Hematopoietic multipotent progenitor cell treated with erythropoietin and hydrocortisone succinate and interleukin-3 and kit ligand, for 17 days (in vitro differentiated cells): ENCODE data around the gene PRKAG2.
"Not testable (repeated sequence)": the region's sequence is repeated elsewhere in the genome, so short reads cannot be mapped to it uniquely, and the experiment has no call there.

Experiments used
- DNase-seq: peaks from one replicate; pipeline ENCODE4 v3.0.0-alpha.2; 2015; ENCODE audit warnings: low spot score

Gene PRKAG2

DNA sequence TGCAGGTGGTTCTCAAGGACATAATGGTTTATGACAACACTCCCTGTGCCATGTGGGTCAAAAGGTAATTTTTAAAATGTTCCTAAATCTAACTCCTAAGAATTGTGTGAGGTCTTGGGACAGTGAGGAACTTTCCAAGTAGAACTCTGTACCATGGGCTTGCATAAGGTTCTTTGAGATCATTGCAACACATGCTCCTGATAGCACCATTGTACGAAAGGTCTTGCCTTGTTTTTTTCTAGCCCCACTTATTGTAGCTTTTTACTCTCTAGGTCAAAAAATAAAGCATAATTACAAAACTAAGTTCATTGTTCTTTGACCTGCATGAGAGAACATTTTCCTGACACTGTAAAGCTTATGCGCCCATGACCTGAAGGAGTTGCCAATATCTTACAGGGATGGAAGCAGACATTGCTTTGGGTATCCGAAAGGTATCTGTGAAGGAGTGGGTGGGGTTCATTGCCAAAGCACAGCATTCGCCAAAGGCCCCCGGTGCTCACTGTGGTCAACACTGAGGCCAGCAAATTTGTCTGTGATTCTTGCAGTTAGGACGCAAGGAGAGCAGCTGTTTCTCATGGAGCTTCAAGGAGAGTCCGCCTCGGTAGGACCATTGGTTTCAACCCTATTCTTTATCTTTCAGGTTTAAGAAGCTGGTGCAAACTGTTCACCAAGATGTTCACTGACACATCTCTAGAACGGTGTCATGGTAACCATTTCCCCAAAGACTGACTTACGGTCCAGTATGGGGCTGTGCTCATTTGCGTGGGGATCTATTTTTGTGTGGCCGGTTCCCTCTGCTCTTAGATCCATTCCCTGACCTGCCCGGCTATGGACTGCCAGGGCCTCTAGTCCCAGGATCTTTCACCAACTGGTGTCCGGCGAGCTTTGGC lies 7.6 kb upstream of the PRKAG2 start:
- no peak for DNase-seq

DNA sequence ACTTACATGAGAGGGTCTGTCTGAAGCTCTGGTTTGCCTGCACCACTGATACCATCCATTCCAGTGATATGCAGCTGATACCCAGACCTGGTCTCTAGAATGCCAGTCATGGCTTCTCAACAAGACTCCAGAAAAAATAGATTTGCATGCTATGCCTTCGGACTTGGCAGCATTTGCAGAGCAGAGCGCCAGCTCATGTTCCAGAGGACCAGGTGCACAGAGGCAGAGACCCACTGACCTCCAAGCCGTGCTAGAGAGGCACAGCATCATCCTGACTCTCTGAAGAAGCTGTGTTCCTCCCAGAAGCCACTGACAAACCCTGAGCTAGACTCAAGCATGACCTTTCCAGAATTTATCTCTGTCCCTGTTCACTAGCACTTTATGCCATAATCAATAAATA lies 6.9 kb upstream of the PRKAG2 start:
- DNase-seq, result no peak

DNA sequence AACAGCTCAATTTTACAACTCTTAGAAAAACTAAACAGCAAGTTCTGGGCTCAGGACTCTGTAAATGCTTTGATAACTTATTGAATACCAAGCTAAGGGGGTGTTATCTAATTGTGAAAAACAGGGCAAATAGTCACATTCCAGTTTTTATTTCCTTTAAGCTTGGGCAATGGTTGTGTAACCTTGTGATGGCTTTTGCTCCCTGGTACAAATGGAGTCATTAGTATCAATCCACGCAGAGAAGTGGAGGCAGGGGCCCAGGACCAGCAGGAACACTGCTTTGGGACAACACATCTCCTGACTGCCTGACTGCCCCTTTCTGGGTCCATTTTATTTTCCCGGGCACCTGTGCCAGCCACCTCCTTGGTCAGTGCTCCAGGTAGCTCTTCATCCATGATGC lies 5.8 kb upstream of the PRKAG2 start:
- no peak for DNase-seq

DNA sequence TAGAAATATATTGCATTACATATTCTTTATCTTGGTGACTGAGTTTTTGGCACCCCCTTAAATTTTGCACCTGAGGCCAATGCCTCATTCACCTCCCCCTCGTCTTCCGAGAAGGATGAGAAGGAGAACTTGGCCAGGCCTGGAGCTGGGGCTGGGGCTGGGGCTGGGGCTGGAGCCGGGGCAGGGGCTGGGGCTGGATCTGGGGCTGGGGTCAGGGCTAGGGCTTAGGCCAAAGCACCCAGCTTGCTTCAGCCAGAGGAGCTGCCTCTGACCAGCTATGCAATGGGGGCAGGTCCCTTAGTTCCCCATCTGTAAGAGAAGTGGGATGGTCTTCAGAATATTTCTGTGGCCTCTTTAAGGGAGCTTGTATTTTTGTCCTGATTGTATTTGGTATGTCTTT lies 3.8 kb upstream of the PRKAG2 start:
- DNase-seq, result no peak

DNA sequence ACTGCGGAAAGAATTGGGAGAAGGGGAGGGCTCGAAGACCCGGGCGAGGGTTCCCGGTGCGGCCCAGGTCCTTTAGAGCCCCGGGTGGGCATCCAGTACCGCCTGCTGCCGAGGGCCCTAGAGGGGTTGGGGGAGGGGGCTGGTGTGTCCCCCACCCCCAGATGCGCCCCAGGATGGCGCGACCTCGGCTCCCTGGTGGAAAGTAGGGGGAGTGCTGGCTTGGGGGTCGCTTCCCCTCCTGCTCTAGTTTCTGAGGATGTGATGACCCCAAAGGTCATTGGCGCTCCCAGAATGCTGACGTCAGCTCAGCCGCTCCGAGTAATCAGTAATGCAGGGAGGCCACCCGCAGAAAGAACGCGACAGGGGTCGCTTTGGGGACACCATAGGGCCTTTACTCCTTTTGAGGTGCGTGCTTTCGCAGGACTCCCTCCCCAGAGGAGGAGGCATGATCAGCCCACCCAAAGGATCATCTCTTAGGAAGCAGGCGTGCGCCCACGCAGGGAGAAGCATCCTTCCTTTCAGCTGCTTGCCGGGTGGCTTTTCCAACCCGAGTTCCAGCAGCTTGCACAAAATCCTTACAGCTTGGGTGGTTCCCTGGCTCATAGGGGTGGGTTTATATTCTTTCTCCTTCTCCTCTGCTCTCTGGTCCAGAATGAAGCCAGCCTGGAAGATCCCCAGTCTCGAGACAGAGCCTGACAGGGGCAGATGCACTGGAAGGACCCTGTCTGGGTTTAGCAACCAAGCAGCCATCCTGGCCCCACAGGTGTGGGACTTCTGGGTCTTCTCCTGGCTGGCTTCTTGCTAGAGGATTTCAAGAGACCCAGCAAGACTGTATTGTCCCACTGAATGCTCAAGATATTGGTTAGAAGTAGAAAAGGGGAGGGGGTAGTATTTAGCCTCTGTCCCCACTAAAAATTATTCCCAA lies 1.3 kb upstream of the PRKAG2 start:
- no peak for DNase-seq

DNA sequence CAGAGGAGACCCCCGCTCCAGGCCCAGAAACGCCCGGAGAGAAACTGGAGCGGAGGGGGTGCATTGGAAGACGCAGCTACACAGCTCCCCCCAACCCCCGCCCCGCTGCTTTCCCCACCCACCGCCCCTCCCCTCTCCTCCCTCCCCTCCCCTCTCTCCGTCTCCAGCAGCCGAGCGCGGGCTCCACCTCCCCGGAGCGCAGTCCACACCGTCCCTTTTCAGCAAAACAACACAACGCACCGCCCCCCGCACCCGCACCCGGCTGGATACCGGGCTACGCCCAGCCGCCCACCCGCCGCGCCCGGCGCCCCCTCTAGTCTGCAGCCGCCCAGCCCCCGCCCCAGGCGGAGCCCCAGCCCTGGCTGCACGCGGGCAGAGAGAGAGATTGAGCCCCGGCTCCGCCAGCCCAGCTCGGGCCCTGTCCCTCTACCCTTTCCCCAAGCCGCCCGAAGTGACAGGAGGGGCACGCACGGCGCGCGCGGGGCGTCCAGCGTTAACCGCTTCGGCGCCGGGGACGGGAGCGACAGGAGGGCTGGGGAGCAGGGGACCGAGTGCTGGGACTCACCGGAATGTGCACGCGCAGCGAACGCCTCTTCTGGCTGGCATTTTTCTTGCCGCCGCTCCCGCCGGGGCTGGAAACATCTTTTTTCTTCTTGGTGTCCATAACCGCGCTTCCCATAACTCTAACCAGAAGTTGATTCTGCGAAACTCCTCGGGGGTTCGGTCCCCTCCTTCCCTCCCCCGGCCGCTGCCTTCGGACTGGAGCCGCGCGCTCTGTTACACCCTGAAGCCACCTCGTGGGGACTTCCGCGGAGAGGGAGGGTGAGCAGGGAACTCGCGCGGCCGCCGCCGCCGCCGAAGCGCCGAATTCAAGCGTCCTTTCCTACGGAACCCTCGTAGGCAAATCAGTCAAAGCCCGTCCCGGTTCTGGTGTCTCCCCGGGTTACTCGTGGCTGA lies 695 bp downstream of the PRKAG2 start:
- DNase-seq, result no peak

DNA sequence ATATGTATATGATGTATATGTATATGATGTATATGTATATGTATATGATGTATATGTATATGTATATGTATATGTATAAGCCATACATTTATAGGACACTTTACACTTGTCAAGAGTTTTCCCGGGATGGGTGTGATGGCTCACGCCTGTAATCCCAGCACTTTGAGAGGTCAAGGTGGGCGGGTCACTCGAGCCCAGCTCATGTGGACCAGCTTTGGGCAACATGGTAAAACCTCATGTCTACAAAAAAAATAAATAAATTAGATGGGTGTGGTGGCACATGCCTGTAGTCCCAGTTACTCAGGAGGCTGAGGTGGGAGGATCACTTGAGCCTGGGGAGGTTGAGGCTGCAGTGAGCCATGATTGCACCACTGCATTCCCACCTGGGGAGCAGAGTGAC lies 2.4 kb downstream of the PRKAG2 start:
- DNase-seq, result not testable (repeated sequence)

DNA sequence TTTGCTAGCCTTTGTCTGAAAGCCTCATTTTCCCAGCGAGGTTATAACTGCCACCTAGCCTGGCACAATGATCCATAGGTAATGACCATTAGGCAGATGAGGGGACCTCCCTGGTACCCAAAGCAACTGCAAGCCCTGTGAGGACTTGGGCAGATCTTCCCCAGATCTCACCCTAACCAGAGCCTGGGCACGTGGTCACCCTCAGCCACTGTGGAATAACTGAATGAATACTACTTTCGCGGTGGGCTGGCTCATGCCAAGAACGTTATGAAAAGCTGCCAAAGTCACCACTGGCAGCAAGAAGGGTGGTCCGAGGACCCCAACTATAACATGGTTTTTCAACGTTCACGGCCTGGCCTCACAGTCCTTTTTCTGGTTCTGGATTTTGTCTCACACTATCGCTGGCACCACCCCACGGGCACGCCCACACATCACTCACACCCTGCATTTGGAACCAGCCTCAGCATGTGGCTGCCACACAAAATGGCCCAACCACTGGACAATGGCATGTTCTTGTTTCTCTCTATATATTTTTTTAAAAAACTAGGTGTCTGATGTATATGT lies 3.4 kb downstream of the PRKAG2 start:
- no peak for DNase-seq

DNA sequence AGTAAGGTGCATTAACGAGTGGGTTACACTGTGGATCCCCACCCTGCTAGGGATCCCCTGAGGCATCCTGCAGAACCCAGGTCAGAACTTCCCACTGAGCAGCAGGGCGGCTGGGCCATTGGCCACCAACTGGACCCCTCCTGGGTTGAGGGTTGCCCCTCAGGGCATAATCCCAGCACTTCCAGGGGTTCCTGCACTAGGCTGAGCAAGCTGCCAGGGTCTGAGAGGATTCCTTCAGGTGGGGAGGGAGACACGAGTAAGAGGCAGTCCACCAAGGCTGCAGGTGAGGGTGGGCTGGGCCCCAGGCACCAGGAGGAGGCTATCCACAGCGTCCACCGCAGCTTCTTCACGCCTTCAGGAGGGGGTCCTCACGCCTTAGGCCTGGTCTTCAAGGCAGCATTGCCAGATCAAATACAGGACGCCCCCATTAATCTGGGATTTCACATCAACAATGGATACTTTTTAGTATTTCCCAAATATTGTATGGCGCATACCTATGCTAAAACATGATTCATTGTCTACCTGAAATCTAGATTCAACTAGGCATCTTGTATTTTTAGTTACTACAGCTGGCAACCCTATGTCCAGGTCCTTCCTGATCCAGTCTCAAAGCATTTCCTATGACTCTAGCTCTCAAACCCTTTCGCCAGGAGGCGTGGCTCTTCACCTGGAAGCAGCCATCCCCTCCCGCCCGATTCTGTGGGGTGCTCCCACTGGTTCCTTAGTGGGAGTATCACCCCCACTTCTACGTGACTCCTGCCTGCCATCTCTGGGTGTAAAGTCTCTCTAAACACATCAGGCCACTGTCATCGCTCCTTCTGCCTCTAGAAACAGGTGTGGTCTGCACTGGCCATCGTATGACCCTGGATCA lies 4.1 kb downstream of the PRKAG2 start:
- no peak for DNase-seq

DNA sequence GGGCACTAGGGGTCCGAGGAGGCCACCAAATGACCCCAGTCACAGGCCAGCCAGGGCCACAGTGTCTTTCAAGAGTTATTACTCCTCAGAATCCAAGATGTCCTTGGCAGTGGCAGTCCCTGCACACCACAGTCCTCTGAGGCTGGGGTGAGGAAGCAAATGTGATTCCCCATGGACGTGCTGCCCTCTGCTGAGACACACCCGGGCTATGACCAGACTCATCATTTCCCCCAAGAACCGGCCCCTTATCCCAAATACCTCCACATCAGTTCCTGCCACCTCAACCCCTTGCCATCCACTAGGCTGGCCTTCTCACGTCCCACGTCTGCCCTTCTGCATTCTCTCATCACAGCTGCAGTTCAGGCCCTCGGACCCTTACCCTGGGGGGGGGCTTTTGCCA lies 5.0 kb downstream of the PRKAG2 start:
- DNase-seq, result no peak

DNA sequence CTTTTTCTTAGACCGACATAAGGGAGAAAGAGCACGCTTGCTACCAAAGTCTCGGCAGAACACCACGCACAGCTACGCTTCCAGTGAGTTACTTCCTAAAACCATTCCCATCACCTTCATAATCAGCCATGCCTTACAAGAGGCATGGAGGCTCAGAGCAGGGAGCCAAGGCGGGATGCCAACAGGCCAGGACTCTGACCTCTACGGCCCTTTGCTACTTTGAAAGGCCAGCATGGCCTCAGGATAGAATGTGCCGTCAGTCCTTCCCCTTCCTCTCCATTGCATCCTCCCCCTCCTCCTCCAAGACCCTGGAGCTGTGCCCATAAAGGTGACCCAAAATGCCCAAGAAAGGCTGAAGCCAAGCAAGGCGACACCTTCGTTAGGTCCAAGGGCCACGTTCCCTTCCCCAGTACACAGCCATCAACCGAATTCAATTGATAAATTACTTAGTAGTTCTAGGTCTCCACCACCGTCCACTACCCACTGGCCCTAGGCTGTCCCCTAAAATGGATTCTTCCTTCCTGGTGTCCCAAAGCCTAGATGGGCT lies 5.7 kb downstream of the PRKAG2 start:
- no peak for DNase-seq

DNA sequence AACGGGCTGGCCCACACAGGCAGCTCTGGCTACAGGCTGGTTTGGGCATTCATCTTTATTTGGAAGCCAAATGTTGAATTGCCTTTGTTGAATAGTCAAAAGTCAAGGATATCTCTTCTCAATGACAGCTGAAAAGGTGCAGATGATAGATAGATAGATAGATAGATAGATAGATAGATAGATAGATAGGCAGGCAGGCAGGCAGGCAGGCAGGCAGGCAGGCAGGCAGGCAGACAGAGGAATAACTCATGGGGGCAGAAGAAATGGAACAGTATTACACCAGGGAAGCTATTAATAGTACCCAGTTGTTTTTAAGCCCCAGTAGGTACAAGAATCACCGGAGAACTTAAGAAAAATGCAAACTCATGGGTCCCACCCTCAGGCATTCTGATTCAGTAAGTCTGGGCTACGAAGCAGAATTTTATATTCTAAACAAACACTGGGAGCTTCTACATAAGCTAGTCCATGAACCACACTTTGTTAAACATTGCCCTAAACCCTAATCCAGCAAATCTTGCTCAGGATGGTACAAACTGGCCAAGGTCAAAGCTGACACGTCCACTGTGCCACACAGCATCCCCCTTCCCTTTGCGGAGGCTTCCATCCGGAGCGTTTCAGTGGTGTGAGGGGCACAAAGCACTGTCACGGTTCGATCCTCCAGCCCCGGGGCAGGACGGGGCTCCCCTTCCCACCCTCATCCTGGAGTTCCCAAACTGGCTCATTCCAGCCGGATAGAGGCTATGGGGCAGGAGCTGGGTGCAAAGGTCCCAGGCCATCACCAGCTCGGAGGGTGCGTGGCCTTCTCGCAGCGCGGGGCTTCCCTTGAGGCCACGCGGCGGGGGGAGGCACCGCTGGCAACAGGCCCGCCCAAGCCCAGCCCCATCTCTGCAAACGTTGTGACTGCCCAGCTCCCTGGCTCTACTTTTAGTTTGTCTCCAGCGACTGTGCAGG lies 6.7 kb downstream of the PRKAG2 start:
- no peak for DNase-seq

DNA sequence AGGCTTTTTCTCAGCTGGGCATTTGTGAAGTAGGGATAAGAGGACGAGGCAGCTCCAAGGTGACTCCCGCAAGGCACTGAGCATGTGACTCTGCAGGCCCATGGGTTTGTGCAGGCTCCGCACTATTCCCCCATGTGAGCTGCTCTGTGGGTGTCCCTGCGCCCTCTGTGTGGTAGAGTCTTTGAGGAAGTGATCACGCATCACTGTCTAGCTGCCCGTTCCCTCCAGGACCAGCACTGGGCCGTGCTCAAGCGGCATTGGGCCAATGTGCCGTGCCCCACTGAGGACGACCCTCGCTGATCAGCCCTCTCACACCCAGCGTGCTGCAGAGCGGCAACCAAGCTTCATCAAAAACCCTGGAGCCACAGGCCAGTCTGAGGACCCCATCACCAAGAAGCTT lies 7.5 kb downstream of the PRKAG2 start:
- no peak for DNase-seq

DNA sequence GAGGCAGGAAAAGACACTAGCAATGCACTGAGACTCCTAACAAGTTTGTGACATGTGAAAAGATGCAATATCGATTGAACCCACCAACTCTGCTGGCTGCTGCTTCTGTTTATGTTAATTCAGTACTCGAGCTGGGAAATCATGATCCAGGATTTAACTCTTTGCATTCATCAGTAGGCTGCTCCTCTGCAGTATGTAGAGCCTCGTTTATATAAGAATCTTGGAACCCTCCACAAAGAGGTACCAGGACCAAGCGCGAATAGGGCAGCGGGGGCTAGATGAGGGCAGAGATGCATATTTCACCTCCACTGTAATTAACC lies 7.8 kb downstream of the PRKAG2 start:
- DNase-seq, result no peak

DNA sequence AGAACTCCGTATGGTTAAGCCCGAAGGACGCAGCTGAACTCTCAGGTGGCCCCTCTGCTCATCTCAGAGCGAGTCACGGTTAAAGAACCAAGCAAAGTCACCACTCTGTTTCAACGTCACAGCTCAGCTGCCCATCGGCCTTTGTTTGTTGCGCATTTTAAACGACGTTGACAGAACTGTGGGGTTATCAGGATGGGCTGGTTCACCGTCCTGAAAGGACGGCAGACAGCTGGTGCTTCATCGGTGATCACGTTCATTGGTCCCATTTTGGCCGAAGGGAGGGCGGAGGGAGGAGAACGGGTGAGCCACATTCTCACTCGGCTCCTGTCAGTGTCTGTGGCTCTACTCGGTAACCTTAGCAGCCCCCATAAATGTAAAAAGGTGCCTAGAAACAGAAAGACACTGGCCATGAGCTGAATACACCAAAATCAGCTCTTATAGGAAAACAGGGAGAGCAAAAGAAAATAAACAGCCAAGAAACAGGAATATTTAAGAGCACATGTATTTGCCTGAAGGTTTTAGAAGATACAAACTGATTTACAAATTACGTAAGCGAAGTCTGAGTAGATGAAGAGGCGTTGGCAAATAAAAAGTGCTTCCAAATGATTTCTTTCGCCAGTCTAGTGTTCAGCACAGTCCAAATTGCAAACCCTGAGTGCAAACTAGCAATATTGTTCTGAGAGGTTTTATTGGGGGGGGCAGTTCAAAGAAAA lies 8.4 kb downstream of the PRKAG2 start:
- DNase-seq, result no peak

DNA sequence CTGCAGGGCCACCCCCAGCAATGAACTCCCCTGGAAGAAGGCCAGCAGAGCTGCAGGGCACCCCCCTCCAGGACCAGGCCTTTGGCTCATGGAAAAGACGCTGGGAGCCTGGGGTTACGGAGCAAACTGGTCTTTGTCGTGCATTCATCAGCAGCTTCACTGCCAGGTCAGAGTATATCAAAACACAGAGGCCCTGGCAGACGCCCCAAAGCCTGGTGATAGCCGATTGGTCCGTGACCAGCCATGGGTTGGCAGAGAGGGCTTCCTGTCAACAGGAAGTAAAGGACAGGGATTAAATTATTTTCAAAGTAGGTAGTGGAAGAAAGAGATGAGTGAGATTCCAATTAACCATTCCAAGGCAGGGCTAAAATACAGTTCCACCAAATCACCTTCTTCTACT lies 9.0 kb downstream of the PRKAG2 start:
- DNase-seq, result no peak

DNA sequence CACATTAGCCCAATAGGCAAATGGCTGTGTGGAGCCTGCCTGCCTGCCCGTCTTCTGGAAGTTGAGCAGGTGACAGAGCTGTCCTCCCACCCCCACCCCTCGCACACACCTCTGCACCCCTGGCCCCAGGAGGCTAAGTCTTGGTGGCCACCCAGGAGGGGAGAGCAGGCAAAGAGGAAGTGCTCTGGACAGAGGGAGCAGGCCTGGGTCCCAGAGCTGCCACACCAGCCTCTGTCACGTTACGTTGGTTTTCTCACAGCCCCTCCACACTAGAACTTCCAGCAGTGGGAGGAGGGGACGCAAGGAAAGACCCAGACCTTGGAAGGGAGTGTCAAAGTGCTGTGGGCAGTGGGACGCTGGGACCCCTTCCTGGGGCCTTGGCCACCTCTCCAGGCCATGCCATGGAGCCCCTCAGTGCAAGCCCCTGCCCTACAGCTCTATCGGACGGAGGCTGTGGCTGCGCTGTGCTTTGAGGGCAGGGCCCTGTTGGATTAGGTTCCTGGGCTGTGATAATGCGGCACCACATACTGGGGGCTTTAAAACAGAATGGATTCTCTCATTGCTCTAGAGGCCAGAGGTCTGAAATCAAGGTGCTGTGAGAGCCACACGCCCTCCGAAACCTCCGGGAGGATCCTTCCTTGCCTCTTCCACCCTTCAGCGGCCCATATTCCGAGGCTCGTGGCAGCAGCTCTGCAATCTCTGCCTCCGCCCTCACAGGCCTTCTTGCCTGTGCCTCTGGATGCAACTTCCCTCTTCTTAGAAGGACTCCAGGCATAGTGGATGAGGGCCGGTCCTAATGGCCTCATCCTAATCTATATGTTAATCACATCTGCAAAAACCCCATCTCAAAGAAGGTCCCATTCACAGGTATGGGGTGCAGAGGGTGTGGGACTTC lies 9.9 kb downstream of the PRKAG2 start:
- no peak for DNase-seq

DNA sequence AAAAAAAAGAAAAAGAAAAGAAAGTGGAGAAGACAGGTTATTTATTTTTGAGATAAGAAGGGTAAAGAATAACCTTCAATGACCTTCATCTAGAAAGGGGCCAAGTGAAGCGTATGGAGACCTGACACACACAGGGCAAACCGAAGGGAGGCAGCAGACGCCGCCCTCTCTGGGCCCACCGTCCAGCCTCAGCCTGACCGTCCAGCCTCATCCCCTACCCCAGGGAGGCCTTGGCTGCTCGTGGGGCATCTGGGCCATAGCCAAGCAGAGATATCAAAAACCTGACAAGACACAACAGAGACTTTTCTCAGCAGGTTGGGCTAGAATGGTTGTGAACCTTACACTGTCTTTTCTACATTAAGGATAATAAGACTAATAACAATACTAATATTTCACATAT lies 10.9 kb downstream of the PRKAG2 start:
- no peak for DNase-seq
